Chondrocyte (in vitro differentiated cells): Measurements from ENCODE around the gene HRCT1. TPM values are rescaled to one million over a fixed set of nuclear protein-coding genes. Genes with fewer than 3 reads are reported as not detected.
"Not testable (repeated sequence)": the region's sequence is repeated elsewhere in the genome, so short reads cannot be mapped to it uniquely, and the experiment has no call there.

Source experiments
- DNase-seq: peaks from one replicate; pipeline ENCODE4 v3.0.0; 2021; ENCODE audit warnings: mixed read lengths, low spot score
- H3K27ac Mint-ChIP-seq: one replicate; pipeline ENCODE4 v1.8.0; 2021; ENCODE audit warnings: mild to moderate bottlenecking, moderate library complexity, mixed read lengths; ENCODE audit not compliant: unreplicated experiment
- H3K27me3 Mint-ChIP-seq: 2 replicates; pipeline ENCODE4 v1.8.0; 2021; ENCODE audit warnings: low read depth, mixed read lengths
- H3K36me3 Mint-ChIP-seq: 2 replicates; pipeline ENCODE4 v1.8.0; 2021; ENCODE audit warnings: low read depth, mixed read lengths
- H3K4me1 Mint-ChIP-seq: 2 replicates; pipeline ENCODE4 v1.8.0; 2021; ENCODE audit warnings: low read depth, mild to moderate bottlenecking, mixed read lengths
- H3K4me3 Mint-ChIP-seq: one replicate; pipeline ENCODE4 v1.8.0; 2021; ENCODE audit warnings: mild to moderate bottlenecking, moderate library complexity, mixed read lengths; ENCODE audit not compliant: unreplicated experiment
- H3K9me3 Mint-ChIP-seq: 2 replicates; pipeline ENCODE4 v1.8.0; 2021; ENCODE audit warnings: low read depth, mixed read lengths
- CTCF ChIP-seq: fragments of 200-600 bp; sonication (generic); IDR thresholded peaks from 2 replicates; pipeline ENCODE4 v1.5.0; 2021; ENCODE audit warnings: antibody characterized with exemption, mild to moderate bottlenecking, moderate library complexity
- total RNA-seq: library from RNA; stranded (reverse); gene quantifications from 3 replicates; pipeline ENCODE4 v1.2.1, GENCODE V29; 2021

The HRCT1 gene
- total RNA-seq, 1 donor from 2014 or later, result 7.2 TPM

DNA sequence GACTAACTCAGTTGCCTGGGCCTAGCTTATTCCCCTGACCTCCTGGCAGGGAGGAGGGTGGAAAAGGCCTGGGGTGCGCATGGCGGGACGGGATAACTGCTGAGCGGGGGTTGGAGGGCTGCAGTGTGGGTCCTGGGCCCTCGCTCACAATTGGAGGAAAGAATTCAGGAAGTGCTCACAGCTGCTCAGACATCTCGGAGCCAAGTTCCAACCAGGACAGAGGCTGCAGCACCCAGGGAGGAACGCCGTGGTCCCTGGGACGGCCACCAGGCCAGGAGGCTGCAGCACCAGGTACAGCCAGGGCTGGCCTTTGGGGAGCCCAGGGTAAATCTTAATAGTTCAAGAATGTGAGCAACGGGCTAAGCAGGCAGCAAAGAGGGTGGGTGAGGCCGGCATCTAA lies 3.3 kb downstream of the HRCT1 start, which contains the start of gene SPAAR:
Gene SPAAR, plus strand, starts transcription at position 217 of the 400 bp plus-strand sequence. CDS start 974 bp downstream, outside the sequence.
- peak within 1 kb of the TSS; percentile 60 for H3K4me3 Mint-ChIP-seq
- no peak for TF ChIP-seq CTCF

DNA sequence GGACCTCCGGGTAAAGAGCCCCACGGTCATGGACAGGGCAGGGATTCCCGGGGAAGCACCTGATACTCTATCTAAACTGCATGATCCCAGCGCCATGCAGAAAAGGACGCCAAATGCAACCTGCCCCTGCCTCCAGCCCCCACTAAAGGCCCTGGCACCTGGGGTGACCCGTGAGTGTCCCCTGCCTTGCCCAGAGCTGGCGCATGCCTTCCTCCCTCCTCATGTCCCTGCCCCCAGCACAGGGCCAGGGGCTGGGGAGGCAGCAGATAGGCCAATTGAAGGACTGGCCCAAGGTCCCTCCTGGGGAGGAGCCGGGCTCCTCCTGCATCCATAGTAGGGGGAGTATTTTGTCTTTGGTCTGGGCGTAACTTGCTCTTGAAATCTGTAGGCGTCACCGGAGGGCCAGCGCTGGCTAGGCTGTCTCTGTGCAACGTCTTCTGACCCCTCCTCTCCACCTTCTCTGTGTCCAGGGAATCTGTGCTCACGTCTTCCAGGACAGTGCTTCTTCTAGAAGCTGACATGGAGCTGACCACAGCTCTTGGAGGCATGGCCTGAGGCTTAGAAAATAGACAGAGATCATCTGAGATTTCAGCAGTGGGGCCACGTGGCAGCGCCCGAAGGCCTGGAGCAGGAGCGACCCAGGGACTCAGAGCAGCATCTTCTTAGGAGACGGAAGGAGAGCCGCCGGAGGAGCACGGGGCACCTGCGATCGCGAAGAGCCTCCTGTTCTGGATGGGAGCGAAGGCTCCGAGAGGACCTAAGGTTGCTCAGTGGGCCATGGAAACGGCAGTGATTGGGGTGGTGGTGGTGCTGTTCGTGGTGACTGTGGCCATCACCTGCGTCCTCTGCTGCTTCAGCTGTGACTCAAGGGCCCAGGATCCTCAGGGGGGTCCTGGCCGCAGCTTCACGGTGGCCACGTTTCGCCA lies 3.9 kb downstream of the HRCT1 start:
- H3K27me3 Mint-ChIP-seq, result no peaks in the 10 kb centered on the region
- no peaks in the 10 kb centered on the region for H3K9me3 Mint-ChIP-seq
- DNase-seq, result no peak
- H3K4me1 Mint-ChIP-seq, result peaks cover 68% of the 10 kb centered on the region
- no peak overlapping the region for H3K4me3 Mint-ChIP-seq
- TF ChIP-seq CTCF, result no peak
- peak overlapping the region; percentile 97 for H3K27ac Mint-ChIP-seq
- no peaks in the 10 kb centered on the region for H3K36me3 Mint-ChIP-seq

More for the DNA sequence above, 3.3 kb downstream of the HRCT1 start, which contains the start of gene SPAAR:
- H3K27me3 Mint-ChIP-seq, result no peaks in the 10 kb centered on the region
- peaks cover 75% of the 10 kb centered on the region for H3K4me1 Mint-ChIP-seq
- H3K27ac Mint-ChIP-seq, result peak within 1 kb of the TSS; percentile 97
- H3K9me3 Mint-ChIP-seq, result no peaks in the 10 kb centered on the region
- no peaks in the 10 kb centered on the region for H3K36me3 Mint-ChIP-seq
- no peak for DNase-seq

- H3K27me3 Mint-ChIP-seq, result no peaks in the 10 kb centered on the region
- peaks cover 63% of the 10 kb centered on the region for H3K4me1 Mint-ChIP-seq
- TF ChIP-seq CTCF, result peak; percentile 84
- H3K27ac Mint-ChIP-seq, result peak overlapping the region; percentile 91
- no peaks in the 10 kb centered on the region for H3K9me3 Mint-ChIP-seq
- DNase-seq, result no peak
- no peak overlapping the region for H3K4me3 Mint-ChIP-seq
- no peaks in the 10 kb centered on the region for H3K36me3 Mint-ChIP-seq
These were observed 4.8 kb downstream of the HRCT1 start for GRCh38 chr9:35910613-35911359.

DNA sequence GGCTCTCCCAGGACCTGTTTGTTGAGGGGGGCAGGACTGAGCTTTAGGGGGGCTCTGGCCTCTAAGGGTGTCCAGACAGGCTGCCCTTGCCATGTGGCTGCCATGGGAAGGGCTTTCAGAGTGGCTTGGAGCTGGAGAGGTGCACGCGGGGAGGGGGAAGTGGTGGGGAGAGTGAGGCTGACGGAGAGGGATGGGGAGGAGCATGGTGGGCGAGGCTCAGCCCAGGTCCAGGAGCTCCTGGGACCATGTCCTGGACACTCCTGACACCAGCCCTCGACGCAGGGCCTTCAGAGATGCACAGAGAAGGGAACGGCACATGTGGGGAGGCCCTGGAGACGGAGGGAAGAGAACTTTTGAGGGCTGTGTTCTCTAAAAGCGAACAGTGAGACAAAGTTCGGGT lies 5.7 kb downstream of the HRCT1 start:
- H3K4me3 Mint-ChIP-seq, result no peak overlapping the region
- H3K27me3 Mint-ChIP-seq, result no peaks in the 10 kb centered on the region
- H3K9me3 Mint-ChIP-seq, result no peaks in the 10 kb centered on the region
- no peak for DNase-seq
- H3K27ac Mint-ChIP-seq, result no peak overlapping the region
- H3K4me1 Mint-ChIP-seq, result peaks cover 57% of the 10 kb centered on the region
- no peaks in the 10 kb centered on the region for H3K36me3 Mint-ChIP-seq
- no peak for TF ChIP-seq CTCF

GRCh38 chr9:35912791-35913400 lies 6.9 kb downstream of the HRCT1 start:
- H3K36me3 Mint-ChIP-seq, result no peaks in the 10 kb centered on the region
- H3K4me3 Mint-ChIP-seq, result no peak overlapping the region

DNA sequence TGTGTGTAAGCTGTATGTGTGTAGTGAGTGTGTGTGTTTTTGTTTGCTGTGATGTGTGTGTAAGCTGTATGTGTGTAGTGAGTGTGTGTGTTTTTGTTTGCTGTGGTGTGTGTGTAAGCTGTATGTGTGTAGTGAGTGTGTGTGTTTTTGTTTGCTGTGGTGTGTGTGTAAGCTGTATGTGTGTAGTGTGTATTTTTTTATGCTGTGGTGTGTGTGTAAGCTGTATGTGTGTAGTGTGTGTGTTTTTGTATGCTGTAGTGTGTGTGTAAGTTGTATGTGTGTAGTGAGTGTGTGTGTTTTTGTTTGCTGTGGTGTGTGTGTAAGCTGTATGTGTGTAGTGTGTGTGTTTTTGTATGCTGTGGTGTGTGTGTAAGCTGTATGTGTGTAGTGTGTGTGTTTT lies 7.4 kb downstream of the HRCT1 start:
- DNase-seq, H3K27me3 Mint-ChIP-seq, H3K27ac Mint-ChIP-seq, H3K9me3 Mint-ChIP-seq, H3K4me3 Mint-ChIP-seq, H3K36me3 Mint-ChIP-seq: not testable (repeated sequence)
- peaks cover 46% of the 10 kb centered on the region for H3K4me1 Mint-ChIP-seq

More at GRCh38 chr9:35912791-35913400, 6.9 kb downstream of the HRCT1 start:
- TF ChIP-seq CTCF, result no peak
- DNase-seq, result no peak
- Mint-ChIP-seq H3K4me1 (peaks cover 48% of the 10 kb centered on the region), H3K27me3 (no peaks in the 10 kb centered on the region), H3K27ac (no peak overlapping the region), H3K9me3 (no peaks in the 10 kb centered on the region)
